Activated CD4-positive, alpha-beta T cell treated with anti-CD3 and anti-CD28 coated beads, Interleukin-10, Interleukin-2, amounts not matched to agents 100 ng/mL and 50 ng/mL, durations not matched to agents 16 hours and 8 hours (primary cell): Measurements from ENCODE around the gene DDX41.

ENCODE experiments used
- DNase-seq: peaks from one replicate; pipeline ENCODE4 v3.0.0-alpha.2; 2020

The DDX41 gene

GRCh38 chr5:177483042-177483441 lies 33.7 kb downstream of the DDX41 start:
- DNase-seq = no peak

DNA sequence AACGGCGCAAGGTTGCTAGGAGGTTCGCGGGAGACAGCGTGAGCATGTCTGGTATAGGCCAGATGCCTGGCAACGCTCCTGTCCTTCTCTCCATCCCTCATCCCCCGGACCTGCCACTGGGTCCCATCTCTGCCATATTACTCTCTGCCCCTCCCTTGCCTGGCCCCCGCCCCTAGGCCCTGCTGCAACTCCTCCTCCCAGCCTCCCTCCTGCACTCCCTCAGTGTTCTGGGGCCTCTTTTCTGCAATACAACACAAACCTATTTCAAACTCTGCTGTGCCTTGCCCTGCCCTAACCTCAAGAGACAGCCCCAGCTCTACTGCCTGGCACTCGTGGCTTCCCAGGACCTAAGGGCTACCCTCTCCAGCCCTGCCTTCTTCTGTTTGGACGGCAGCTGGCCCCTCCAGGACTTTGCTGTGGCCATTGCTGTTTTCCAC lies 34.4 kb downstream of the DDX41 start:
- no peak for DNase-seq

- DNase-seq = no peak
Measured at GRCh38 chr5:177479774-177480173, 37.0 kb downstream of the DDX41 start.

- peak; percentile 65 for DNase-seq
Measured at GRCh38 chr5:177478711-177479646, 37.8 kb downstream of the DDX41 start.

- no peak for DNase-seq
Measured at GRCh38 chr5:177477701-177478477, 38.9 kb downstream of the DDX41 start.

GRCh38 chr5:177476531-177477233 lies 40.1 kb downstream of the DDX41 start:
- no peak for DNase-seq

DNA sequence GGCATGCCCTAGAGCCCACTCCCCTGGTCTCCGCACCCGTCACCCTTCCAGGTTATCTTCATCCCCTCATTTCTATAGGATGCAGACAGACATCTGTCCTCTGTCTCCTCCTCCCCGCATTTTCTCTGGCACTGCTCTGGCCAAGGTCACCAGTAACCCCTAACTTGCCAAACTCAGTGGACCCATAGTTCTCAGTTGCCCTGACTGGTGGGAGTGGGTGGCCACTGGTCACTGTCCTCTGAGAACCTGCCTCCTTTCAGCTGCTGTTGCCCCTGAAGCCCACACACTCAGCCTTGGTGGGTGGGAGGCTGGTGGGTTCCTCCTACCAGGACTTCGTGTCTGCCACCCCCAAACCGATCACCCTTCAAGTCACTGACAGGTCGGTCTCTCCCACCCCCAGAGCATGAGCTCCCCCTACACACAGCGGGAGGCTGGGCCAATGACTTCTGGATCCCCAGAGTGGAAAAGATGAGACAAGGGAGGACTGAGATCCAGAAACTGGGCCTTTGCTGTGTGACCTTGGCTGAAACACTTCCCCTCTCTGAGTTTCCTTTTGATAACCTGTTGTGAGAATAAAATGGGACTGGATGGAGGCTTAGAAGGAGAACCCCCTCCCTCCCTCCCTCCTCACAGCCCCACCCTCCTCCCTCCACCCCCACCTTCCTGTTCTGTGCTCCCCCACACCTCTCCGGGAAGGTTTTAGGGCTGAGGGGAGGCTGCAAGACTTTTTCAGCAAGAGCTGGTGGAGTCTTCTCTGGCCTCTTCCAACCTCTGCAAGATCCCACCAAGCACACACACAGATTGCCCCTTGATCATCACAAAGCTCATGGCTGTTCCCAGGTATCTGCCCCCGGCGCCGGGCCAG lies 41.0 kb downstream of the DDX41 start:
- DNase-seq = no peak

DNA sequence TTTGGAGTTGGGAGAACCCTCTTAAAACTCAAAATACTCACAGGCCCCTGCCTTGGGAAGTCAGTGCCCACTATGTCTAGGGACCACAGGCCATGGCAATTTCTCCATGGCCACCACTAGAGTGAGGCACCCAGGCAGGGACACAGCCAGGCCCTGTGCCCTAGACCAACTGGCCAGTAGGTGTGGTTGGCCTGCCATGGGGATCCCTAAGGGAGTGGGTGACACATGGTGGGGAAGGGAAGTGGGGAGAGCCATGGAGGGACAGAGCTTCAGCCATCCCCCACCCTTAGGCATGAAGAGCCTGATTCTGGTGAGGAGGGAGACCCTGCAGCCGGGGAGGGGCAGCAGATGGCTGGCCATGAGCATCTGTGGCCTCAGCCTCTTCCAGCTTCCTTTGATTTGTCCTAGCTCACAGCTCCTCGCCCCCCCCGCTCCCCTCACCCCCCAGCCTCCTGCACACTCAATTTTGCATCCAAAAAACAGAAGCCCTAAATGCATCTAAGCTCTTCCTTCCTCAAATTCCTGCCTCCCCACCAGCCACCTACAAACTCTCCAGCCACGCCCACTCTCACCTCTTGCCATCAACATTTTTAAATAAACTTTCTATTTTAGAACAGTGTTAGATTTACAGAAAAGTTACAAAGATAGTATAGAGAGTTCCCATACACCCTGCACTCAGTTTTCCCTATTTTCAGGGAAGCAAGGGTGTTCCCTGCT lies 41.8 kb downstream of the DDX41 start:
- no peak for DNase-seq

DNA sequence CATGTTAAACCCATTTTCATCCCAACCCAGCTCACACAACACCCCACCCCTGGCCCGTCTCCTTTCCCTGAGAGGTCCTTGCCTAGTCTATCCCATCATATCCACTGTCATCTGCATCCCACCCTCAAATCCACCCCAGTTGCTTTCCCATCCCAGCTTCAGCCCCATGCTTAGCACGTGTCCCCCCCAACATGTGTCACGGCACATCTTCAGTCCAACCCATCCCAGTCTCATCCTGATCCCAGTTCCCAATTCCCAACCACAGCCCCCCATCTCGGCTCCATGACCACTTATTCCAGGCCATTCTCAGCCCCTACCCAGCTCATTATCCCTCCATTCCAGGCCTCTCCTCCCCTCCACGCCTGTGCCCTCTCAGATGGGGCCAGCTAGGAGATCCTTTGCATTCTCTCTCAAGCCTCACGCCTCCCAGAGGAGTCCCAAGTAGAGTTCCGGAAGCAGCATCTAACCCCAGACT lies 42.7 kb downstream of the DDX41 start:
- no peak for DNase-seq

DNA sequence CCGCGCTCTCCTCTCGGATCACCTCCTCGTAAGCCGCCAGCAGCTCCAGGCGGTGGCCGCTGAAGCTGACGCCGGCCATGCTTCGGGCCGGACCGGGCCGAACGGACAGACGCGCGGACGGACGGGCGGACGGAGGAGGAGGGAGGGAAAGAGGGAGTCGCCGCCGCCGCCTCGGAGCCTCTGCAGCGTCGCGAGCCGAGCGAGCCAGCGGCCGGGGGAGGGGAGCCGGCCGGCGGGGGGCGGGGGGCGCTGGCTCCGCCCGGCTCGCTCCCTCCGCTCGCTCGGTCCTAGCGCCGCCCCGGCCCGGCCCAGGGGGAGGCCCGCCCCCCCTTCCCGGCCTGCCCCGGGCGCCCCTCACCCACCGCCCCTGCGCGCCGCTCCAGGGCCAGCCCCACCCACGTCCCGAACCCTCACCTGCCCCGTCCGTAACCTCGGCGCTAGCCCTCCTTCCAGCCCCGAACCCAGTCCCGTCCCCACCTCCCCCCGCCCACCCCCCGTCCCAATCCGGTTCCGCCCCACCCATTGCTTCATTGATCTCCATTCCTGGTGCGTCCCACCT lies 43.2 kb downstream of the DDX41 start, which contains the start of gene DBN1:
Gene DBN1, minus strand, starts transcription at position 192 of the 559 bp plus-strand sequence. Its CDS starts 113 bp downstream, at position 79.
- DNase-seq = no peak

- DNase-seq = peak; percentile 49
Measured at GRCh38 chr5:177472460-177473442, 44.0 kb downstream of the DDX41 start.

GRCh38 chr5:177471610-177472356 lies 45.0 kb downstream of the DDX41 start:
- DNase-seq = no peak

GRCh38 chr5:177470759-177471536 lies 45.8 kb downstream of the DDX41 start:
- DNase-seq = no peak

DNA sequence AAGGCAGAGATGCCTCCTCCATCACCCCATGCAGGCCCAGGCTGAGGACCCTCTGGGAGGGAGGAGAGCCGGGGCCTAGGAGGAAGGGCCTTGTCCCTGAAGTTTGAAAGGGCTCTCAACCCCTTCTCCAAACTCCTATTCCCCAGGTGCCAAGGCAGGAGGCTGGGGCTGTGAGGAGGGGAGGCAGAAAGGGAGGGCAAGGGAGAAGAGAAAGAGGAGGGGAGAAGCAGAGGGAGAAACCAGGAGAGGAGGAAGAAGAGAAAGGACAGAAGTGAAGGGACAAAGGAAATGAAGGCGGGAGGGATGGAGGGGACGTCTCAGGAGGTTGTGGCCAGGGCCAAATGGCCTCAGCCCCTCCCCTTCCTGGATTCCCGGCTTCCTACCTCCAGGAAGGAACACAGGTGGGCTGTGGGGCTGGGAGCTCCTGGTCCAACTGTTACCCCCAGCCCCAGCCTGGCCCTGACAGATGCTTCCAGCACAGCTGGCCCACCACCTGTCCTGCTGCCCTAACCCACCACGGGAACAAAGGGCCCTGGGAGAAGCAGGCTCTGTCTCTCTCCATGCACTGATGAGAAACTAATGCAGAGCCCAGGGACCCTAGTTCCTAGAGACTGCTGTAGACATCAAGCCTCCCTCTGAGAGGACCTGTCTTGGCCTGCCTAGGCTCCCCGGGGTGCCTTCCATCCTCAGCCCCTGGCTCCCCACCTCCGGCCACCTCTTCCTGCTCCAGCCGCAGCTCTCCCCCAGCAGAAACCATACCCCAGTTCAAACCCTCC lies 46.8 kb downstream of the DDX41 start:
- no peak for DNase-seq

DNA sequence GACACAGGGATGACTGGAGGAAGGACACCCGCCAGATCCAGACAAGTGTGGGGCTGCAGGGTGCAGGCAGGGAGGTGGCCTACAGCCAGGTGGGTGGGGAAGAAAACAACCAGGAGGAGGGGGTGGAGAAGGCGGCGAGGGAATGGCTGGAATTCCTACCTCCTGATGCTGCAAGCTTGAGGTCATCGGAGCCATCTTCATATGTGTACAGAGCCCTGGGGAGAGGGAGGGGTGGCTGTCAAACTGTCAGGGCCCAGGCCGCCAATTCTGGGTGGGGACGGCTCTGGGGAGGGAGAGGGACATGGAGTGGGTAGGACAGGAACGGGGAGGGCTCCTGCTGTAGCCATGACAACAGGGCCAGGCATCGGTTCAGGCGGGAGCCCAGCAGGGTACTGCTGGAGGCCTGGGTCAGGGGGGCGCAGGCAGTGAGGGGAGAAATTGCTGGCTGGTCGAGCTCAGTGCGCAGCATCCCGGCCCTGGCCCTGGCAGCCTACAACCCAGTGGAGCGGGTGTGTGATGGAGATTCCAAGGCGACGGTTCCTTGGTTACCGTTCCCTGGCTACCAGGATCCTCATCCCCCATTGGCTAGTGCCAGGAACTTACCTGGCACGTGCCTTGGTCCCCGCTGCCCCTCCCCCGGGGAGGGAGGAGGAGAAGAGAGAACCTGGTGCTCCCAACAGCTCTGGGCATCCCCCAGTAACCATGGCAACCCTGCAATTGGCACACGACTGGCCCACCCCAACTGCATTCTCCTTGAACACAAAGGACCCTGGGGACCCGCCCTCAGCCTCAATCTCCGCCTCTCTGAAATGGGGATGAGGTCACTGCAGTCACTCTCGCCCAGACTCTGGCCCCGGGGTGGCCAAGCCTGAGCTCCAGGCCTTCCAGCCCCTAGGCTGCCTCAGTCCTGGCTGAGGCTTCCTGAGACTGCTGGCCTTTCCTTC lies 47.8 kb downstream of the DDX41 start:
- DNase-seq = no peak

- DNase-seq = no peak
Measured at GRCh38 chr5:177468329-177468684, 48.5 kb downstream of the DDX41 start.
